HG03565 (cell line): Measurements from ENCODE around the gene ZBED4.
"Not testable (repeated sequence)": the region's sequence is repeated elsewhere in the genome, so short reads cannot be mapped to it uniquely, and the experiment has no call there.

ENCODE experiments used
- ATAC-seq: cut with Tn5 transposase; IDR thresholded peaks from one replicate; pipeline ENCODE4 v1.9.1; 2021; ENCODE audit warnings: mild to moderate bottlenecking, moderate library complexity; ENCODE audit not compliant: unreplicated experiment

The ZBED4 gene, protein sequence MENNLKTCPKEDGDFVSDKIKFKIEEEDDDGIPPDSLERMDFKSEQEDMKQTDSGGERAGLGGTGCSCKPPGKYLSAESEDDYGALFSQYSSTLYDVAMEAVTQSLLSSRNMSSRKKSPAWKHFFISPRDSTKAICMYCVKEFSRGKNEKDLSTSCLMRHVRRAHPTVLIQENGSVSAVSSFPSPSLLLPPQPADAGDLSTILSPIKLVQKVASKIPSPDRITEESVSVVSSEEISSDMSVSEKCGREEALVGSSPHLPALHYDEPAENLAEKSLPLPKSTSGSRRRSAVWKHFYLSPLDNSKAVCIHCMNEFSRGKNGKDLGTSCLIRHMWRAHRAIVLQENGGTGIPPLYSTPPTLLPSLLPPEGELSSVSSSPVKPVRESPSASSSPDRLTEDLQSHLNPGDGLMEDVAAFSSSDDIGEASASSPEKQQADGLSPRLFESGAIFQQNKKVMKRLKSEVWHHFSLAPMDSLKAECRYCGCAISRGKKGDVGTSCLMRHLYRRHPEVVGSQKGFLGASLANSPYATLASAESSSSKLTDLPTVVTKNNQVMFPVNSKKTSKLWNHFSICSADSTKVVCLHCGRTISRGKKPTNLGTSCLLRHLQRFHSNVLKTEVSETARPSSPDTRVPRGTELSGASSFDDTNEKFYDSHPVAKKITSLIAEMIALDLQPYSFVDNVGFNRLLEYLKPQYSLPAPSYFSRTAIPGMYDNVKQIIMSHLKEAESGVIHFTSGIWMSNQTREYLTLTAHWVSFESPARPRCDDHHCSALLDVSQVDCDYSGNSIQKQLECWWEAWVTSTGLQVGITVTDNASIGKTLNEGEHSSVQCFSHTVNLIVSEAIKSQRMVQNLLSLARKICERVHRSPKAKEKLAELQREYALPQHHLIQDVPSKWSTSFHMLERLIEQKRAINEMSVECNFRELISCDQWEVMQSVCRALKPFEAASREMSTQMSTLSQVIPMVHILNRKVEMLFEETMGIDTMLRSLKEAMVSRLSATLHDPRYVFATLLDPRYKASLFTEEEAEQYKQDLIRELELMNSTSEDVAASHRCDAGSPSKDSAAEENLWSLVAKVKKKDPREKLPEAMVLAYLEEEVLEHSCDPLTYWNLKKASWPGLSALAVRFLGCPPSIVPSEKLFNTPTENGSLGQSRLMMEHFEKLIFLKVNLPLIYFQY

DNA sequence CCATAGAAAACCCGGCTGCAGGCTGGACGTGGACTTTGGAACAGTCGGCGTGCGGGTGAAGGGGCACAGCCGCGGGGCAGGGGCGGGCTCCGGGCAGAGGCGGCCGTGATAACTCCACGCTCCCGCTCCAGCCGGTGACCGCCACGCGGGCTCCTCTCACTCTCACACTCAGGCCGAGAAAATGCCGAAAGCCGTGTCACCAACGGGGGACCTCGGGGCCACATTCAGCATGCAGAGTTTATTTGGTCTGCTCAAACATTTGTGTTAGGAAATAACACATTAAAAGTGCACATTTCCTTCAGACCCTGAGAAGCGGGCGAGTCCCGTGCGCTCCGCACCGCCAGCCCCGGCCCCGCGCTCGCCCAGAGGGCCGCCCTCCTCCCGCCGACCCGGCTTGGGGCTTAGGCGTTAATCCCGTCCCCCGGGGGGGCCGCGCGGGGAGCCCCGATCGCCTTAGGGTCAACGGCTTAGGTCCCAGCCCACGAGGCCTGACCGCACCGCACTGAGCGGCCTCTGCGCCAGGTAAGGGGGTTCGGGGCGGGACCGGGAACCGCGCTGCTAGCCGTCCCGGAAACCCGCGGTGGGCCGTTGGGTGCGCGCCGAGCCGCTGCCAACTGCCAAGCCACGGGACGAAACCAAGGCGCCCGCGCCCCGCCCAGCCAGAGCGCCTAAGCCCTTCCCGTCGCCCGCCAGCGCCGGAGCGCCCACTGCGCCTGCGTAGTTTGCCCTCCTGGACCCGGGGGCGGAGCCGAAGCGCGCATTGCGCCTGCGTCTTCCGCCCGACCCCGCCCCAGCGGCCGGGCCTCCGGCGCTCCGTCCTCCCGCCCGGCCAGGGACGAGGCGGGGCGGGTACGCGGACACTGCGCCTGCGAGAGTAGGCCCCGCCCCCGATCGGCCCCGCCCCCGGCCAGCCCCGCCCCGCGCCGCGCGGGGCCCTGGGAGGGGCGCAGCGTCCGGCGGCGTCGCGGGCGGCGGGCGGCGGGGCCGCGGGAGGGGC, at the start of gene ZBED4:
ZBED4 (plus strand) TSS at position 947 of the 997 bp plus-strand sequence. CDS start 29,819 bp downstream, outside the sequence.
- ATAC-seq, result peak; percentile 69

GRCh38 chr22:49807129-49807528, 46.5 kb upstream of the ZBED4 start:
- no peak for ATAC-seq

DNA sequence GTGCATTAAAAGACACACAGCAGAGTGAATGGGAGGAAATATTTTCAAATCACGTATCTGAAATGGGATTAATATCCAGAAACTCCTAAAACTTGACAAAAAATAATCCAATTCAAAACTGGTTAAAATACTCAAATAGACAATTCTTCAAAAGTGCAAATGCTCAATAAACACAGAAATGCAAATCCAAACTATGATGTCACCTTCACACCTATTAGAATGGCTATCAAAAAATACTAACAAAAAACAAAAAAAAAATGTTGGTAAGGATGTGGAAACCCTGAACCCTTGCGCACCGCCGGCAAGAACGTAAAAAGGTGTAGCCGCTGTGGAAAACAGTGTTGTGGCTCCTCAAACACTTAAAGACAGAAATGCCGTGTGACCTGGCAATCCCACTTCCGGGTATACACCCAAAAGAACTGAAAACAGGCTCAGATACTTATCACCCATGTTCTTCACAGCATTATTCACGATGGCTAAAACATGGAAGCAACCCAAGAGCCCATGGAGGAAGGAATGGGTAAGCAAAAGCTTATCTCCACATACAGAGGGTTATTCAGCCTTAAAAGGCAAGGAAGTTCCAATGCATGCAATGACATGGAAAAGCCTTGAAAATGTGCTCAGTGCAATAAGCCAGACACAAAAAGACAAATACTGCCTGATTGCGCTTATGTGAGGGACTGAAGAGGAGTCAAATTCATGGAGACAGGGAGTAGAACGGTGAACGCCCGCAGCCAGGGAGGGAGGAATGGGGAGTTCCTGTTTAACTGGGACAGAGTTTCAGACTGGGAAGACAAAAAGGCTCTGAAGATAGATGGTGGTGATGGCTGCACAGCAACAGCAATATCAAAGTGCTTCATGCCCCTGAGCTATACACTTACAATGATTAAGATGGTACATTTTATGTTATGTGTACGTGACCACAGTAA, 45.6 kb upstream of the ZBED4 start:
- ATAC-seq, result no peak

GRCh38 chr22:49810363-49811019, 43.2 kb upstream of the ZBED4 start:
- no peak for ATAC-seq

- no peak for ATAC-seq
Observed at GRCh38 chr22:49811020-49811791, 42.4 kb upstream of the ZBED4 start.

- ATAC-seq, result no peak
Observed at GRCh38 chr22:49812838-49813237, 40.8 kb upstream of the ZBED4 start.

- ATAC-seq, result no peak
Observed at GRCh38 chr22:49814164-49814686, 39.4 kb upstream of the ZBED4 start.

DNA sequence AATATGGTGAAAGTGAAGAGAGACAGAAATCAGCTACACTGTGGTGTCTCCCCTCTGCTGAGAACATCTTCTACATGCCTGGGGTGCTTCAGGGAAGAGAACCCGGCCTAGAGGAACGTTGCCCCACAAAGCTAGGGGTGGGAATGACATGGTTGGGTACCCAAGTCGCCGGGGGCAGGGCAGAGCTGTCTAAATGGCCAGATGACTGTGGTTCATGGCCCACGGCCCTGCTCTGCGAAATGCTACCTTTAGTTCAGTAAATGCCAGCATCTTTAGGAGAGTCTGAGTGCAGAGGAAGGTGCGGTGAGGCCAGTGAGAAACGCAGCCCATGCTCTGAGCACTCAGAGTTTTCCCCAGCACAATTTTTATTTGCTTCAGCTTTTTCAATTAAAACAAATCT, 38.8 kb upstream of the ZBED4 start:
- no peak for ATAC-seq

DNA sequence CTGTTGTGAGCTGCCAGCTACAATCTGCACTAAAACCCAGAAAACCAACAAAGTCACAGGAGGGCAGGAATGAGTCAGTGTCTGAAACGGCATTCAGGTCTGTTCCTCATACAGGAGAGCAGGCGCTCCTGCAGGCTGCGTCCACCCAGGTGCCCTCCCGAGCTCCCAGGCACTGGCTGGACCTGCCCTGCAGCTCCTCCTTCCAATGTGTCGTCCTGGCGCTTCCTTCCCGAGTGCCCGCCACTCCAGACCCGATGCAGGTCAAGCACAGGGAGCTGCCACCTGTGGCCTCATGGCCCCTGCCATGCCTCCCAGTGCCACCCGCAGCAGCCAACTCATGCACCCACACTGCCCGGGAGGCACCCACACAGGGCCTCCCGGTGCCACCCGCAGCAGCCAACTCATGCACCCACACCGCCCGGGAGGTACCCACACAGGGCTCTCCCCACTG, 38.0 kb upstream of the ZBED4 start:
- ATAC-seq, result no peak

DNA sequence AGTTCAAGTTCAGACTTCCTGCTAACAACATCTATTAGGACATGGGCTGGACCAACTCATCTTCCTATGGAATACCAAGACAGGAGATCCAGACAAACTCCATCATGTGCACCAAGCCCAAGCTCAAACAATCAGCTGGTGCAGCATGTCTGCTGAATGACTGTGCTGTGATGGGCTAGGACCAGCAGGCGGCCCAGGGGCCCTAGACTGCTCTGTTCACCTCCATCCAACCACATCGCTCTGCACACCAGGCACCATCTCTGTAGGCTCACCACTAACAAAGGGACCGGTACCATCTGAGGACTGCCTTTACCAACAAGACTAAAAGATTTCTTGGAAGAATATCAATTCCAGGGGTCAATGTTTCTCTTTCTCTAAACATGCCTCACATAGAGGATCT, 36.3 kb upstream of the ZBED4 start:
- ATAC-seq, result no peak

DNA sequence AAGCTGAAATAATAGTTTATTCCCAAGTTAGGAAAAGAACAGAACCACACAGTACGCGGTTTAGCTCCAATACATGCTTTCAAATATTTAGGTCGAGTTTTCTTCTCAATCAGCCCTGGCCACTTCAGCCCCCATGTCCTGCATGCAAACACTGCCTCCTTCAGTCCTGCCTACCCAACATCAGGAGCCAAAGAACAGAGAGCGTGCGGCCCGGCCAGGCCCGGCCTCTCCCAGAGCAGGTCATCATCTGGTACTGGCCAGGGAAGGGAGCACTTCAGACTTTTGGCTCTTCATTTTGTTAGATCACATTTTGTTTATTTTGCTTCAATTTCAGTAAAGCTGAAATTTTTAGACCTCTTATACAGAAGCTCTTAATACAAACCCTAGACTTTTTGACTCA, 32.7 kb upstream of the ZBED4 start:
- no peak for ATAC-seq

DNA sequence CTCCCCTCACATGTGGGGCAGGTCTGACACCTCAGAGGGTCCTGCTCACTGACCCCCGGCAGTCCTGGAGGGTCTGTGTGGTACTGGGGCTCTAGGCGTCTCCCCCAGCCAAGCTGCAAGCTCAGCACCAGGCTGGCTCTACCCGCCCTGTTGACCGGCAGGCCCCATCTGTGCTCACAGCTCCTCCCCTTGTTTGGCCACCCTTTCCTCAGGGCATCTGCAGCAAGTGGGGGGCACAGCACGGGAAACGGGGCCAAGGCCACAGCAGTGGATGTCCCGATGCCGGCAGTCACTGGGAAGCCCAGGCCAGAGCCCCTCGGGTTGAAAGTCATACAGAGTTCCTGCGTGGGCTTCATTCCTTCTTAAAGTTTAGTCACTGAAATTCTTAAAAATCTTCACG, 31.9 kb upstream of the ZBED4 start:
- not testable (repeated sequence) for ATAC-seq

- no peak for ATAC-seq
Observed at GRCh38 chr22:49823289-49824045, 30.2 kb upstream of the ZBED4 start.

DNA sequence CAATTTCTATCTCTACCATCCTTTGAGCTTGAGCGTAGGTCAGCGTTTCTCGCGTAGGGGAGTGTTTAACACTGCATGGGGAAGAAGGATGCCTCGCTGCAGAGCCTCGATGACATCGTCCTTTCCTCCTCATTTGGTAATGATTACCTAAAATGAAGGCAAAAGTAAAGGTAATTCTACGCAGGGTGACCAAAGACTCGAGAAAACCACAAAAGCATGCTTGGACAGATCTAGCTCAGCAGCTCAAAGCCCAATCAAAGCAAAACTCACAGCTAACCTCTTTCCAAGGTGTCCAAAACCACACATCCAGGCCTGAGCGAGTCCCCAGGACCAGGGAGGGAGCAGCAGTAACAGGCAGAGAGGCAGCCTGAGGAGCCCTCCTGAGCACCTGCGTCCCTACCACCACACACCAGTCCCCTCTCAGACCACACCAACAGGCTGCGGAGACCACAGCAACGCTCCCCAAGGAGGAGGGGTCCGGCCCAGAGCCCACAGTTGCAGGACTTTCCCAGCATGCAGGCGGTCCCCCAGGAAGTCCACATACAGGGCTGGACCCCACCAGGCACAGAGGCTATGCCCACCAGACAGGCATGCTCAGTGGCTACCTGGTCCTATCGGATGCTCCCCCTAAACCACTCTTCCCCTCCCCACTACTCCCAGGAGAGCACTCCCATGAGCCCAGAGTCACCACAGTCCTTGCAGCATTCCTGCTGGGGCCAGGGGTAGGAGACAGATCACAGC, 29.3 kb upstream of the ZBED4 start:
- no peak for ATAC-seq

DNA sequence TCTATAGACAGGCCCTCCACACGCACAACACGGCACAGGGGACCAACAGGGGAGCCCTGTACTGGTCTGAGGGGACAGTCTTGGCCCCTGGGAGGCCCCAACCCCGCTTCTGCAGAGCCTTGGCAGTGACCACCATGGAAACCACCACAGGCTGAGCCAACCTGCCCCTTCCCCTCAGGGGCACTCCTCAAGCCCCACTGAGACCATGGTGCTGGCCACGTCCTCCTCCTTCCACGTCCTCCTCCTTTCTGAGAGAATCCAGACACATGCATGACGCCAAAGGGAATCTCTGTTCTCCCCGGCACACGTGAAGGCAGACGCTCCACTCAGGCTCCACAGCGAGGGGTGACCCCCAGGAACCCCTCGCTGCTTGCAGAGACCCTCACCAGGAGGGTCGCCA, 28.7 kb upstream of the ZBED4 start:
- no peak for ATAC-seq

DNA sequence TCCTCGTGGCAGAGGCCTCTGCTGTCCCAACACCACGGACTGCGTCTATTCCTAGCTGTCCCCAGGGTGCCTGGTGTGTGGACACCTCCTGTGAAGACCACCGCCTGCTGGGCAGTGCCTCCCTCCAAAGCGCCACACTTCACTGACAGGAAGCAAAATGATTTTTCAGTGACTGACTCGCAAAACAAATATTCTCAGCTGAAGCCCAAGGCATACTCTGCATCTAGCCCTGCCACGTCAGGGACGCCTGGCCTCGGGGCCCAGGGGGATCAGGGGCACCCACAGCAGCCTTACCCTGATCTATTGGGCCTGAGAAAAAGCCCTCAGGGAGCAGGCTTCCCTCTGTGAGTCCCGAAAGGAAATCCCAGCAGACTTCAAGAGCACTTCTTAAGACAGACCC, 28.2 kb upstream of the ZBED4 start:
- ATAC-seq, result no peak
